Measurements from ENCODE around the gene CRISPLD2.

DNA sequence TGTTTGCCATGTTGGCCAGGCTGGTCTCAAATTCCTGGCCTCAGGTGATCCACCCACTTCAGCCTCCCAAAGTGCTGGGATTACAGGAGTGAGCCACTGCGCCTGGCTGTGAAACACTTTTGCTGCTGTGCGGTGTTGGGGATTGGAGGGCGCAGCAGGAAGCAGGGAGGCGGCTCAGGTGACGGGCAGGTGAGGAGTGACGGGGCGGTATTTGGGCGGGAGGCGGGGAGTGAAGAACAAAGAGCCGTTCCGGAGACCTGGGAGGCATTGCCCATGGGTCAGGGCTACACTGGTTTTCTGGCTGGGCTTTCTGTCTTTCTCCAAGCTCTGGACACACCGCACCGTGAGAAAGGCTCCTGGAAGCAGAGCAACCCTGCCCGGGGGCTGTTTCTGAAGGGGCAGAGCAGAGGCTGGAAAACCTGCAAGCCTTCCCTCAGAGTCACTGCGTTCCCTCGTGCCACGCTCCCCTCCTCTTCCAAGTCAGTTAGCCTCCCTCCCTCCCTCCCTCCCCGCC lies 22.1 kb downstream of the CRISPLD2 start:
- TF ChIP-seq, protein P1, sequence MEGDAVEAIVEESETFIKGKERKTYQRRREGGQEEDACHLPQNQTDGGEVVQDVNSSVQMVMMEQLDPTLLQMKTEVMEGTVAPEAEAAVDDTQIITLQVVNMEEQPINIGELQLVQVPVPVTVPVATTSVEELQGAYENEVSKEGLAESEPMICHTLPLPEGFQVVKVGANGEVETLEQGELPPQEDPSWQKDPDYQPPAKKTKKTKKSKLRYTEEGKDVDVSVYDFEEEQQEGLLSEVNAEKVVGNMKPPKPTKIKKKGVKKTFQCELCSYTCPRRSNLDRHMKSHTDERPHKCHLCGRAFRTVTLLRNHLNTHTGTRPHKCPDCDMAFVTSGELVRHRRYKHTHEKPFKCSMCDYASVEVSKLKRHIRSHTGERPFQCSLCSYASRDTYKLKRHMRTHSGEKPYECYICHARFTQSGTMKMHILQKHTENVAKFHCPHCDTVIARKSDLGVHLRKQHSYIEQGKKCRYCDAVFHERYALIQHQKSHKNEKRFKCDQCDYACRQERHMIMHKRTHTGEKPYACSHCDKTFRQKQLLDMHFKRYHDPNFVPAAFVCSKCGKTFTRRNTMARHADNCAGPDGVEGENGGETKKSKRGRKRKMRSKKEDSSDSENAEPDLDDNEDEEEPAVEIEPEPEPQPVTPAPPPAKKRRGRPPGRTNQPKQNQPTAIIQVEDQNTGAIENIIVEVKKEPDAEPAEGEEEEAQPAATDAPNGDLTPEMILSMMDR (conservative IDR thresholded peaks at IDR 0.05 in 1 of 2, IDR thresholded peaks at IDR 0.05 in 1 of 2; ENCODE audit: low read depth in 1 of 2, low read length in 2 of 2): no peak
- no peak for TF ChIP-seq EZH2 (IDR thresholded peaks at IDR 0.05; ENCODE audit: low read length, missing control alignments)
